Measurements from ENCODE around the gene VPS36.

GRCh38 chr13:52454459-52454819 lies 4.0 kb upstream of the VPS36 start:
- no peak for TF ChIP-seq RARB (CRISPR knock-in tag; IDR thresholded peaks at IDR 0.05)
- TF ChIP-seq POU6F1 (CRISPR knock-in tag; IDR thresholded peaks at IDR 0.05; ENCODE audit: borderline replicate concordance, low read depth): no peak
- no peak for TF ChIP-seq ZFP3 (CRISPR knock-in tag; IDR thresholded peaks at IDR 0.05)
- TF ChIP-seq TCF4 (CRISPR knock-in tag; IDR thresholded peaks at IDR 0.05; ENCODE audit: borderline replicate concordance): no peak

Measured in SK-N-SH treated with all-trans-retinoic acid at 6 μM for 48 hours (cell line).